HG03103 (cell line): ENCODE results near the gene ALKBH1.
"Not testable (repeated sequence)": the region's sequence is repeated elsewhere in the genome, so short reads cannot be mapped to it uniquely, and the experiment has no call there.

Experiments
- ATAC-seq: cut with Tn5 transposase; IDR thresholded peaks from one replicate; pipeline ENCODE4 v1.9.1; 2021; ENCODE audit warnings: low read depth; ENCODE audit not compliant: unreplicated experiment

The ALKBH1 gene

DNA sequence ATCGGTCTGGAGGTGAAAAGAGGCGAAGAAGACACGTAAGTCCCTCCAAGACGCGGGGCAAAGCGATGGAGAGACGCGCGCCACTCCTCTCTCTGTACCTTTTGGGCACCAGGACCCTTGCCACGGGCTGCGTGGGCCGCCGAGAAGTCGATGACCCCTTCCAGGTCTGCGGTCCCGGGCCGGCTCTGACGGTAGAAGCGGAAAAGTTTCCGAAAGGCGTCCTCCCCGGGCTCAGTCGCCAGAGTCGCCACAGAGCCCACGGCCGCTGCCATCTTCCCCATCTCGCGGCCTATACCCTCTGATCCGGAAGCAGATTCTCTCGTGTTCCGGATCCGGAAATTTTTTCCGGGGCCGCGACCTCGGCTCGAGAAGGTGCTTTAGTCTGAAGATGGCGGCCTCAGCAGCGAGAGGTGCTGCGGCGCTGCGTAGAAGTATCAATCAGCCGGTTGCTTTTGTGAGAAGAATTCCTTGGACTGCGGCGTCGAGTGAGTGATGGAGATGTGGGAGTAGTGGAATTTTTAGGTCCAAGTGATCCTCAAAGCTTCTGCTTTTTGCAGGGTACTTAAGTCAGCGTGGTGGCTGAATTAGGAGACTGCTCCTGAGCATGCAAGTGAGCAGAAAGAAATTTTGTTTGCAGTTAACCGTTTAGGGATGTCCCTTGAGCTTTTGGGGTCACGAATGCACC is at the start of gene ALKBH1, which contains the start of gene SLIRP:
TSS of gene ALKBH1 (minus strand) at position 300 of the 685 bp plus-strand sequence. CDS start at position 281, 19 bp downstream.
TSS of gene SLIRP (plus strand) at position 380 of the 685 bp plus-strand sequence. CDS start at position 389, 9 bp downstream.
- ATAC-seq, result peak; percentile 96

GRCh38 chr14:77752799-77753516 is 45.1 kb upstream of the ALKBH1 start:
- ATAC-seq, result no peak

DNA sequence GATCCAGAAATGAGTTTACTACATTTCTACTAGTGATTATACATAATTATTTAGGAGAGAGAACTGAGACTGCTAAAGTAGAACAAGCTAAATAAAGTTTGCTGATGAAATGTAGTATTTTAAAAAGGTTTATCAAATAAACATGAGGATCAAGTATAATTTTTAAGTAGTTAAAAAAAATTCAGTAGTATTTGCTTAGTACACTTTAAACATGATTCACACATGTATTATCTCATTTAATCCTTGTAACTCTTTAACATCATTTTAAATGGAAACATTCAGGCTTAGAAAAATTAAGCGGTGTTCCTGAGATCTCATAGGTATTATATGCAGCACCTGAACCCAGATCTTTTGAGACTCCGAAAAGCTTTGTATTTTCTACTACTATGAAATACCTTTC is 44.4 kb upstream of the ALKBH1 start:
- ATAC-seq, result no peak

- ATAC-seq, result not testable (repeated sequence)
Measured at GRCh38 chr14:77747425-77747824, 39.6 kb upstream of the ALKBH1 start.

DNA sequence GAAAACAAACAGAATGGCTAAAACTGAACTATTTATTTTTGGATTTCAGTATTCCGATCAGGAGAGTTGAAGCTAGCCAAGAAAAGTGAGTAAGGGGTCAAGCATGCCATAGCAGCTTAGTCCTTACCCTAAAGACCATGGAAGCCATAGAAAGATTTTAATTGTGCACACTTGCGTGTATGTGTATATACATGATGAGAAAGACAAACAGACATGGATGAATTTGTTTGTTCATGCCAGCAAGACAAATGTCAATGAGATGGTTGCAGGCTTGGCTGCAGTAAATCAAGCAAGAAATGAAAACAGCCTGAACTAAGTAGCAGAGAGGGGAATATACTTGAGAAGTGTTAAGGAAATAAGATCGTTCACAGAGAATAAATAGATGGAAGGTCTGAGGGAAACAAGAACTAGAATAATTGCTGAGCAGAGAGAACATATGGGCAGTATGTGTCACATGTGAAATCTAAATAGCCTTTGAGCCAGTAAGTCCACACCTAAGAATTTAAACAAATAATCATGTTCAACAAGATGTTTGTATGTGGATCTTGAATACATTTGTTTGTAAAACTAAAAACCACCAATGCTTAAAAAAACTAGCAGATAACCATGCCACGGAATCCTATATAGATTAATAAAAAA is 38.4 kb upstream of the ALKBH1 start:
- ATAC-seq, result no peak

DNA sequence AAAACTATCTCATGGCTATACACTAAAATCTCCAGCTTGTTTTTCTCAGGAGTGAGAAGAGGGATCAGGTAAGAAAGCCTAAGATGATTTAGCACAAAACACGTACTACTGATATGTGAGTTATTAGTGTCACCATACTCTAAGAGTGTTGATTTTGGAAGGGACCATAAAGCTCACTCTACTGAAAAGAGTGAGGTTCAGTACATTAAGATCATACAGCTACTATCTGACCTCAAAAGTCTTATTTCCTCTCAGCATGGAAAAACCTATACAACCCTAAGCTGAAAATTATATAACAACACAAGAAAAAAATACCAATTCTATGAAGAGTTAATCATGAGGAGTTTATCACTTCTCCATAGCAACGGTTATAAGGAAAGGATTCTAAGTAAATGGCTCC is 33.6 kb upstream of the ALKBH1 start:
- no peak for ATAC-seq

GRCh38 chr14:77738559-77739250 is 30.9 kb upstream of the ALKBH1 start:
- peak; percentile 78 for ATAC-seq

DNA sequence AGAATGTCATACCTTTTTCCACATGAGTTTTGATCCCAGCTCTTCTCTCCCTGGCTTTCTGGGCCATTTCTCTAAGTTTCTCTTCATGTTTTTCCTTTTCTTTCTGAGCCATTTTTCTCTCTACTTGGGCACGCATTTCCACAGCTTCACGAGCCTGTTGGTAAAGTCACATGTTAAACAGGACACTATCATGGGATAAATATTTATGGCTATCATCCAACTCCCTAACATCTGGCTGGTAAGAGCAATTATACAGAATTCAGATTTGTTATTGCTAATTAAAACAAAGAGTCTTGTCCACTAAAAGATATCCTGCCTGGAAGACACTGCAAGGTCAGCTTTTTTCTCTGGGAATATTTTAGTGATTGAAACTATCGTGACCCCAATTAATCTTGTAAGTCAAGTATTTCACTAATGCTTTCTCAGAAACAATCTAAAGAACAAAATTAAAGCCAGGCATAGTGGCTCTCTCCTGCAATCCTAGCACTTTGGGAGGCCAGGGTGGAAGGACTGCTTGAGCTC is 23.2 kb upstream of the ALKBH1 start:
- no peak for ATAC-seq

GRCh38 chr14:77722301-77722700 is 14.5 kb upstream of the ALKBH1 start:
- no peak for ATAC-seq

DNA sequence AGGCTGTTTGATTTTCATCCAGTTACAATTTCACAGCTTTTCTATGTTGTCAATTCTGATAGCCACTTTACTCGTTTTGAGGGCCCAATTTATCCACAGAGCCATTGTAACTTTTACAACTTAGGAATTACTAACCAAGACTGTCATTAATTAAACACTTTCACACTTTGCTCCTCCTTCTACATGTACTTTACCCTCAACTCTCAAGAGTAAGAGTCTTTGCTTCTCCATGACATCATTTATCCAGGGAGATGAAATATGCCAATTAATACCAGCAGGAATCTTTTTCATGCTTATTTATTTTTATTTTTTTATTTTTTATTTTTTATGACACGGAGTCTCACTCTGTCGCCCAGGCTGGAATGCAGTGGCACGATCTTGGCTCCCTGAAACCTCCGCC is 13.6 kb upstream of the ALKBH1 start:
- no peak for ATAC-seq

DNA sequence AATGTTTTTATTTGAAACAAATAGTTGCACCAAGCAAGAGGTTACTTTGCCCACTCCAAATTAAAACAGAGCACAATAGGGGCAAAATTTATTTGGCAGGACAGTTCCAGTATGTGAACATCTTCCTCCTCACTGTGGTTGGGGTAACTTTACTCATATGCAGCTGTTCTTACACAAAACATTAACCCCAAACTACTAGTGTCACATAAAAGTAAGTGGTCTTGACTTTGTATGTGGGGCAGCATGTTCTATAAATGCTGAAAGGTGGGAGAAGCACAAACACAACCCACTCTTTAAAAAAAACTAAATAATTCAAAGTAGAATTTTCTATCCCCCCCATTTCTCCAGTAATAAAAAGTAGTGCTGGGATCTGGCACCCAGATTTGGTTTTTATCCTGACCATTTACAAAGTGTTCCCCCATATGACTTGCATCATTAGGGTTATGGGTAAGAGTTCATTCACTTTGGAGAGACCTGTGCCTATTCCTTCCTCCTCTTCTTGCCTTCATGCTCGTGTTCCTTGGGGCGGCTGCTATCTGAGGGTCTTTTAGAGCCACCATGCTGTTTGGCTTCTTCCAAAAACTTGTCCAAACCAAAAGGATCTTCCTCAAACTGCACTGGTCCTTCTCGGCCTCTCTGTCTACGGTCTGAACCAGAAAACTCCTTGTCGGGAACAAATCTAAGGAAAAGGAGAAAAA is 9.9 kb upstream of the ALKBH1 start:
- ATAC-seq, result no peak

GRCh38 chr14:77714926-77715325 is 7.1 kb upstream of the ALKBH1 start:
- no peak for ATAC-seq

- ATAC-seq, result no peak
Measured at GRCh38 chr14:77710364-77710763, 2.5 kb upstream of the ALKBH1 start.

- no peak for ATAC-seq
Measured at GRCh38 chr14:77709412-77709811, 1.6 kb upstream of the ALKBH1 start.

DNA sequence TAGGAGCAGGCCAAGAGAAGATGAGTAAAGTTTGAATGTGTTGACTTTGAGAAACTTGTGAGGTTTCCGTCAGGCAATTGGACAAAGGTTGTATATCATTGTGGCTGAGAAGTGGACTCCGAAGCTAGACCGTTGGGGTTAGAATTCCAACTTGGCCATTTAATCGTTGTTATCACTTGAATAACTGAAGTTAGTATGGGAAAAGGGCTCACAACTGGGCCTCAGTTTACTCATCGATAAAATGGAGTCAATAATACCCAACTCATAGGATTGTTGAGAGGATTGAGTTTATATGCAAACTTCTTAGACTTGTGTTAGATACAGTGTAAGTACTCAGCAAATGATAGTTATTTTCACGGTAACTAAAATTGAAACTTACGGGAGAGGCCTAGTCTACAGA is 926 bp upstream of the ALKBH1 start:
- no peak for ATAC-seq

DNA sequence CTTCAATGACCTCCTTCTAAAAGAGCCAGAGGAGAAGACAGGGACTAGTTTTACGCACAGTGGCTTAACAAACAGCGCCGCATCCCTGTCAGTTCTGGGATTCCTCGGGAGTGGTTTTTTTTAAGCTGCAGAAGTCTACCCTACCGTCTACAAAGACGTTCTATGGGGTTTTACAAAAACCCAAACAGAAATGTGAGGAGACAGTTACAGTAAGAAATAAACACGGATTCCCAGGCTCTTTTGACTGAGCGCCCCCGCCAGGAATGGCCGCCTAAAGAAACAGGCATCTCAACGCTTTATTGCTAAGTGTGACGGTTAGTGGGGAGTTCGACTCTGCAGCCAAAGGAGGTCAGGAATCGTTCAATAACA is 484 bp downstream of the ALKBH1 start:
- ATAC-seq, result peak; percentile 18

GRCh38 chr14:77691259-77691658 is 16.6 kb downstream of the ALKBH1 start:
- ATAC-seq, result no peak

- ATAC-seq, result no peak
Measured at GRCh38 chr14:77682158-77682553, 25.7 kb downstream of the ALKBH1 start.

DNA sequence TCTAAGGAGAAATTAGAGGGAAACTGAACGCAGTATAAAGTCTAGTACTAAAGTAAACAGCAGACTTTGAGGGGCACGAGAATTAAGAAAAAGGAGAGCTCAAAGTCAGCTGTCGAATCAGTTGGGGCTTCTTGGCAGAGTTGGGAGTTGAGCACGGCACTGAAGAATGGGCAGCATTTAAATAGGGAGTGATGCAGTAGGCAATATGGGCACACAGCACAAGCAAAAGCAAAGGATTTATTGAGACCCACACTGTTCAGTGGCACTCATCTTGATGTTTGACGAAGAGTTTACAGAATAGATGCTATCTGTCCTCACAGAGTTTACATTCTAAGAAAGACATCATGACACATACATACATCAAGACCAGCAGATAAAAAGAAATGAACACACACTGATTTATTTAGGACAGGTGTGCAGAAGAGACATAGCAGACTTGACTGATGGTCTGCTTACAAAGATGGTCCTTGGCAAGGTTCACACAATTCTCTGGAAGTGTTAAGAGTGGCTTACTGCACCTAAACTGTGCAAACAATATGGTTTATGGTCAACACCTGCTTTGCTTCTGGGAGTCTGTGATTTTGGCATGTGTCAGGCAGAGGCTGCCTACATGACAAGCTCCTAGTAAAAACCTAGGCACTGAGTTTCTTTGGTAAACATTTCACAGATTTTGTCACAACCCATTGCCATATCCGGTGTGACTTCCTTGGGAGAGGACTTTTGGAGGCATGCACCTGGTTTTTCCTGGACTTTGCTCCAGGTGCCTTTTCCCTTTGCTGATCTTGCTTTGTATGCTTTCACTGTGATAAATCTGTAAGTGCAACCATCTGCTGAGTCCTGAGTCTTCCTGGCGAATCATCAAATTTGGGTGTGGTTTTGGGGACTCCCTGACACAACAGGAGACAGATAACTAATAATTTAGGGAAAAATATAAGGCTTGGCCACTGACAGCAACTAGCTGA is 26.3 kb downstream of the ALKBH1 start:
- ATAC-seq, result no peak
